ENCODE data around the gene PEDS1.

DNA sequence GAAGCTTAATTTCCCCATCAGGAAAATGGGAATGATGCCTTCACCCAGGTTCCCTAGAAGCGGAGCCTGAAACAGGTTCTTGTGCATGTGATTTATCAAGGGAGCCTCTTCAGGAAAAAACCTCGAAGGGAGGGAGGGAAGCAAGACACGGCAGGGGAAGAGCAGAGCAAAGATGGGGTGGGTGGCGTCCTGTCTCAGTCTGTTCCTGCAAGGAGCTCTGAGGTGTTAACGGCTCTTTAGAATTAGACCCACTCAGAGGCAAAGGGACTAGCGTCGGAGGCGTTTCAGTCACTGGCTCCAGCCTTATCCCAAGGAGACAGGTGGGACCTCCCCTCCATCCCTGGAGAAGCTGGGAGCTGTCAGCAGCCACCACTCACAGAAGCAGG is 25.0 kb downstream of the PEDS1 start:
- TF ChIP-seq, protein P1, sequence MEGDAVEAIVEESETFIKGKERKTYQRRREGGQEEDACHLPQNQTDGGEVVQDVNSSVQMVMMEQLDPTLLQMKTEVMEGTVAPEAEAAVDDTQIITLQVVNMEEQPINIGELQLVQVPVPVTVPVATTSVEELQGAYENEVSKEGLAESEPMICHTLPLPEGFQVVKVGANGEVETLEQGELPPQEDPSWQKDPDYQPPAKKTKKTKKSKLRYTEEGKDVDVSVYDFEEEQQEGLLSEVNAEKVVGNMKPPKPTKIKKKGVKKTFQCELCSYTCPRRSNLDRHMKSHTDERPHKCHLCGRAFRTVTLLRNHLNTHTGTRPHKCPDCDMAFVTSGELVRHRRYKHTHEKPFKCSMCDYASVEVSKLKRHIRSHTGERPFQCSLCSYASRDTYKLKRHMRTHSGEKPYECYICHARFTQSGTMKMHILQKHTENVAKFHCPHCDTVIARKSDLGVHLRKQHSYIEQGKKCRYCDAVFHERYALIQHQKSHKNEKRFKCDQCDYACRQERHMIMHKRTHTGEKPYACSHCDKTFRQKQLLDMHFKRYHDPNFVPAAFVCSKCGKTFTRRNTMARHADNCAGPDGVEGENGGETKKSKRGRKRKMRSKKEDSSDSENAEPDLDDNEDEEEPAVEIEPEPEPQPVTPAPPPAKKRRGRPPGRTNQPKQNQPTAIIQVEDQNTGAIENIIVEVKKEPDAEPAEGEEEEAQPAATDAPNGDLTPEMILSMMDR (IDR thresholded peaks at IDR 0.05), result no peak
- no peak for TF ChIP-seq EP300 (IDR thresholded peaks at IDR 0.05)

Measured in ovary (tissue), 3 donors.